B cell (primary cell): Measurements from ENCODE around the gene CDHR2. TPM values are rescaled to one million over a fixed set of nuclear protein-coding genes. Genes with fewer than 3 reads are reported as not detected.

ENCODE experiments used
- ATAC-seq: fragments of 200-7000 bp; cut with Tn5 transposase; one replicate; pipeline ENCODE4 v1.10.0; 2021; ENCODE audit warnings: low read depth, mild to moderate bottlenecking, moderate number of reproducible peaks, moderate library complexity
- CTCF ChIA-PET: fragments of 350-600 bp; sonication (Branson Sonifier 250); formaldehyde crosslinking; loops from one replicate; lab custom pipeline; 2021; ENCODE audit warnings: antibody characterized with exemption, inconsistent platforms; lab: Charles Lee
- POLR2A ChIA-PET: fragments of 350-600 bp; sonication (Branson Sonifier 250); formaldehyde crosslinking; loops from one replicate; lab custom pipeline; 2021; ENCODE audit warnings: antibody characterized with exemption; lab: Charles Lee
- DNase-seq: peaks from one replicate; pipeline ENCODE4 v3.0.0; 2013
- H2AFZ ChIP-seq: 2 replicates; pipeline ENCODE4 v1.6.1; 2012; ENCODE audit warnings: mild to moderate bottlenecking, low read depth, low read length; ENCODE audit not compliant: insufficient read depth, poor library complexity, severe bottlenecking
- H3K27ac ChIP-seq, 2 donors: 1 replicate in 1 of 2; 2 replicates in 1 of 2; pipeline ENCODE4 v1.5.1; 2012 to 2013; ENCODE audit warnings: low read length in 2 of 2, mild to moderate bottlenecking in 2 of 2, moderate library complexity in 1 of 2
- H3K27me3 ChIP-seq, 4 experiments: fragments of 200-600 bp in 1 of 4; sonication (generic) in 1 of 4; replicated peaks in 1 of 4; 1 replicate in 2 of 4; 2 replicates in 2 of 4; pipeline versions ENCODE4 v1.6.1 to v1.7.0; 2013 to 2016; ENCODE audit warnings: low read length in 3 of 4, mild to moderate bottlenecking in 2 of 4, mixed read lengths in 1 of 4, moderate library complexity in 1 of 4; ENCODE audit not compliant: insufficient read depth in 4 of 4, control insufficient read depth in 3 of 4; ENCODE audit errors: control extremely low read depth in 1 of 4
- H3K36me3 ChIP-seq, 2 experiments: replicated peaks in 1 of 2; 1 replicate in 1 of 2; 2 replicates in 1 of 2; pipeline versions ENCODE4 v1.6.1 to v1.7.1; 2013; ENCODE audit warnings: low read length in 1 of 2; ENCODE audit not compliant: insufficient read depth in 2 of 2, control insufficient read depth in 1 of 2; ENCODE audit errors: control extremely low read depth in 1 of 2, extremely low read depth in 1 of 2
- H3K4me1 ChIP-seq, 2 donors: fragments of 200-600 bp in 1 of 2; sonication (generic) in 1 of 2; 1 replicate in 1 of 2; 2 replicates in 1 of 2; pipeline versions ENCODE4 v1.5.1 to v1.6.1; 2013 to 2017; ENCODE audit warnings: low read length in 2 of 2; ENCODE audit not compliant: control insufficient read depth in 2 of 2, insufficient read depth in 2 of 2
- H3K4me2 ChIP-seq: replicated peaks from 2 replicates; pipeline ENCODE3; 2012; ENCODE audit warnings: mild to moderate bottlenecking, low read depth, low read length; ENCODE audit not compliant: poor library complexity, severe bottlenecking
- H3K4me3 ChIP-seq, 5 experiments: fragments of 200-600 bp in 1 of 5; sonication (generic) in 1 of 5; 1 replicate in 3 of 5; 2 replicates in 2 of 5; pipeline versions ENCODE4 v1.5.1 to v1.7.0; 2011 to 2016; ENCODE audit warnings: low read length in 4 of 5, mild to moderate bottlenecking in 4 of 5, low read depth in 2 of 5, control low read depth in 1 of 5, moderate library complexity in 1 of 5; ENCODE audit not compliant: insufficient read depth in 1 of 5; ENCODE audit errors: control extremely low read depth in 1 of 5, extremely low read depth in 1 of 5
- H3K79me2 ChIP-seq: fragments of 200-600 bp; sonication (generic); one replicate; pipeline ENCODE4 v1.6.0; 2016; ENCODE audit warnings: low read length; ENCODE audit not compliant: control insufficient read depth, insufficient read depth
- H3K9ac ChIP-seq: fragments of 200-600 bp; sonication (generic); 2 replicates; pipeline ENCODE4 v1.6.1; 2017; ENCODE audit warnings: mild to moderate bottlenecking, low read length, moderate library complexity
- H3K9me3 ChIP-seq, 3 donors: one replicate each; pipeline versions ENCODE4 v1.6.1 to v1.7.1; 2013; ENCODE audit warnings: low read length in 2 of 3; ENCODE audit not compliant: control insufficient read depth in 2 of 3, insufficient read depth in 1 of 3; ENCODE audit errors: control extremely low read depth in 1 of 3
- H4K20me1 ChIP-seq: 2 replicates; pipeline ENCODE4 v1.6.0; 2012; ENCODE audit warnings: mild to moderate bottlenecking, low read length; ENCODE audit not compliant: insufficient read depth, control insufficient read depth, poor library complexity, severe bottlenecking
- H3K27ac Mint-ChIP-seq: one replicate; pipeline ENCODE4 v1.8.0; 2021; ENCODE audit warnings: mixed read lengths
- H3K27me3 Mint-ChIP-seq: one replicate; pipeline ENCODE4 v1.8.0; 2021; ENCODE audit warnings: mixed read lengths
- H3K4me1 Mint-ChIP-seq: one replicate; pipeline ENCODE4 v1.8.0; 2021; ENCODE audit warnings: mixed read lengths
- H3K4me3 Mint-ChIP-seq: one replicate; pipeline ENCODE4 v1.8.0; 2021; ENCODE audit warnings: mixed read lengths
- H3K9me3 Mint-ChIP-seq: one replicate; pipeline ENCODE4 v1.8.0; 2022; ENCODE audit warnings: mixed read lengths; ENCODE audit not compliant: insufficient read depth
- CTCF ChIP-seq: fragments of 200-600 bp; IDR thresholded peaks from one replicate; pipeline ENCODE4 v1.8.0; 2022; ENCODE audit warnings: antibody characterized with exemption, mild to moderate bottlenecking
- EZH2 ChIP-seq: IDR thresholded peaks from 2 replicates; pipeline ENCODE4 v1.6.1; 2012; ENCODE audit warnings: borderline replicate concordance, low read depth, mild to moderate bottlenecking, moderate library complexity, low read length; ENCODE audit not compliant: insufficient read depth, poor library complexity, severe bottlenecking
- WGBS: methylation state at CpG from one replicate; pipeline ENCODE4 v1.1.5; 2013; ENCODE audit warnings: missing lambda C conversion rate; ENCODE audit not compliant: insufficient coverage; 5-methylcytosine and 5-hydroxymethylcytosine counted together
- intact Hi-C: fragments of 100-400 bp; cut with micrococcal nuclease; formaldehyde crosslinking; loops from one replicate; pipeline ENCODE4 v1.10.0; 2022
- polyA plus RNA-seq: library from polyadenylated mRNA; depleted of rRNA; stranded (reverse); fragments of >200 nt; gene quantifications from 2 replicates; pipeline ENCODE4 v1.2.3, GENCODE V29; 2012
- total RNA-seq, 2 donors: library from RNA; stranded (reverse); fragments of 120-200 nt in 1 of 2; gene quantifications; 1 replicate in 1 of 2; 2 replicates in 1 of 2; pipeline versions ENCODE4 v1.2.3 to v1.2.4, GENCODE V29; 2013 to 2022

Gene CDHR2
- total and polyA plus RNA-seq, 2 donors (not counting 1 experiment from before 2014, with no cell fraction given): 0.25 to 1.7 TPM

GRCh38 chr5:176639208-176639607 is 90.1 kb downstream of the CDHR2 start:
- ATAC-seq (no peak), DNase-seq (no peak)
- no peak overlapping the region for H3K27ac ChIP-seq
- H3K27me3 ChIP-seq: peaks cover 0 to 24% (median 2%) of the 10 kb centered on the region in 4 experiments
- no peaks in the 10 kb centered on the region for H3K79me2 ChIP-seq
- no peak for TF ChIP-seq EZH2
- no peak overlapping the region for H3K4me2 ChIP-seq
- ChIA-PET CTCF (interaction anchor here (1.1 kb wide), 1 partner anchor 21 kb away, joined by 3 read pairs; no protein-coding TSS in a partner anchor), POLR2A (interaction anchor here (0.5 kb wide), 1 partner anchor 102 kb away, joined by 9 read pairs; no protein-coding TSS in a partner anchor)
- Mint-ChIP-seq H3K27ac (no peak overlapping the region), H3K4me3 (no peak overlapping the region), H3K27me3 (peaks cover 12% of the 10 kb centered on the region), H3K9me3 (no peaks in the 10 kb centered on the region), H3K4me1 (peaks cover 8% of the 10 kb centered on the region)
- H3K4me3 ChIP-seq: no peak overlapping the region
- no peak overlapping the region for H3K9ac ChIP-seq
- H3K9me3 ChIP-seq: peaks cover 0 to 13% (median 0%) of the 10 kb centered on the region in 3 donors
- 90% methylated on average over 3 of the region's 4 CpGs for WGBS
- peaks cover 8 to 12% of the 10 kb centered on the region in 2 donors for H3K4me1 ChIP-seq
- H4K20me1 ChIP-seq: no peaks in the 10 kb centered on the region
- no peak overlapping the region for H2AFZ ChIP-seq
- H3K36me3 ChIP-seq: no peaks in the 10 kb centered on the region
- intact Hi-C loops: no loop called here

- Mint-ChIP-seq H3K4me3 (no peak overlapping the region), H3K9me3 (no peaks in the 10 kb centered on the region), H3K4me1 (peaks cover 4% of the 10 kb centered on the region), H3K27me3 (peaks cover 12% of the 10 kb centered on the region), H3K27ac (no peak overlapping the region)
- H3K9me3 ChIP-seq: peaks cover 0 to 12% (median 0%) of the 10 kb centered on the region in 3 donors
- H3K9ac ChIP-seq: no peak overlapping the region
- no peak overlapping the region for H3K4me2 ChIP-seq
- H3K27ac ChIP-seq: no peak overlapping the region
- intact Hi-C loops: no loop called here
- WGBS: 100% methylated on average over 1 of the region's 4 CpGs
- H3K36me3 ChIP-seq: no peaks in the 10 kb centered on the region
- POLR2A ChIA-PET: no interaction called here
- ATAC-seq: no peak
- H3K79me2 ChIP-seq: no peaks in the 10 kb centered on the region
- H4K20me1 ChIP-seq: no peaks in the 10 kb centered on the region
- no peak for TF ChIP-seq CTCF
- TF ChIP-seq EZH2: no peak
- H3K4me1 ChIP-seq: peaks cover 2 to 4% of the 10 kb centered on the region in 2 donors
- no peak for DNase-seq
- CTCF ChIA-PET: no interaction called here
- H3K4me3 ChIP-seq: no peak overlapping the region
- H2AFZ ChIP-seq: no peak overlapping the region
- H3K27me3 ChIP-seq: peaks cover 0 to 24% (median 2%) of the 10 kb centered on the region in 4 experiments
Measured at GRCh38 chr5:176639981-176640380, 90.8 kb downstream of the CDHR2 start.
